MM.1S (cell line): ENCODE measurements around the gene NUDT1.

ENCODE experiments used
- DNase-seq: peaks from one replicate; pipeline ENCODE4 v3.0.0-alpha.2; 2015
- H2AFZ ChIP-seq: fragments of 300-600 bp; sonication (generic); 2 replicates; pipeline ENCODE4 v1.6.0; 2016; ENCODE audit warnings: antibody characterized with exemption, low read length
- H3F3A ChIP-seq: fragments of 300-600 bp; sonication (generic); 2 replicates; pipeline ENCODE4 v1.6.1; 2016; ENCODE audit warnings: mild to moderate bottlenecking, antibody characterized with exemption, low read length, moderate library complexity, mixed read lengths; ENCODE audit not compliant: insufficient read depth
- H3K27ac ChIP-seq: fragments of 300-600 bp; sonication (generic); 2 replicates; pipeline ENCODE4 v1.5.1; 2016; ENCODE audit warnings: mild to moderate bottlenecking, low read length
- H3K27me3 ChIP-seq: fragments of 300-600 bp; sonication (generic); replicated peaks from 2 replicates; pipeline ENCODE4 v1.6.0; 2016; ENCODE audit warnings: low read length; ENCODE audit not compliant: insufficient read depth
- H3K36me3 ChIP-seq: fragments of 300-600 bp; sonication (generic); replicated peaks from 2 replicates; pipeline ENCODE4 v1.6.1; 2016; ENCODE audit warnings: mild to moderate bottlenecking, low read length, mixed read lengths; ENCODE audit not compliant: insufficient read depth
- H3K4me1 ChIP-seq: fragments of 300-600 bp; sonication (generic); 2 replicates; pipeline ENCODE4 v1.6.1; 2016; ENCODE audit warnings: low read length, mixed read lengths
- H3K4me2 ChIP-seq: fragments of 300-600 bp; sonication (generic); 2 replicates; pipeline ENCODE4 v1.6.0; 2016; ENCODE audit warnings: low read depth, low read length
- H3K4me3 ChIP-seq: fragments of 300-600 bp; sonication (generic); 2 replicates; pipeline ENCODE4 v1.5.1; 2016; ENCODE audit warnings: low read length, mixed read lengths
- H3K79me2 ChIP-seq: fragments of 300-600 bp; sonication (generic); 2 replicates; pipeline ENCODE4 v1.6.1; 2016; ENCODE audit warnings: mixed run types, low read length, mixed read lengths
- H3K9ac ChIP-seq: fragments of 300-600 bp; sonication (generic); 2 replicates; pipeline ENCODE4 v1.6.1; 2016; ENCODE audit warnings: low read length, mixed read lengths
- H3K9me2 ChIP-seq: fragments of 300-600 bp; sonication (generic); replicated peaks from 2 replicates; pipeline ENCODE4 v1.6.1; 2016; ENCODE audit warnings: mild to moderate bottlenecking, low read length, mixed read lengths; ENCODE audit not compliant: insufficient read depth
- H3K9me3 ChIP-seq: fragments of 300-600 bp; sonication (generic); replicated peaks from 2 replicates; pipeline ENCODE4 v1.6.1; 2016; ENCODE audit warnings: mild to moderate bottlenecking, low read length, mixed read lengths; ENCODE audit not compliant: insufficient read depth
- H4K20me1 ChIP-seq: fragments of 300-600 bp; sonication (generic); 2 replicates; pipeline ENCODE4 v1.6.1; 2016; ENCODE audit warnings: mild to moderate bottlenecking, low read length, moderate library complexity, mixed read lengths; ENCODE audit not compliant: insufficient read depth
- CTCF ChIP-seq: fragments of 300-600 bp; sonication (generic); IDR thresholded peaks from 2 replicates; pipeline ENCODE4 v1.5.1; 2016; ENCODE audit warnings: antibody characterized with exemption, low read length, mixed read lengths
- EZH2 ChIP-seq: fragments of 300-600 bp; sonication (generic); optimal IDR thresholded peaks from 2 replicates; pipeline ENCODE3; 2017; ENCODE audit warnings: low read depth, mild to moderate bottlenecking, antibody characterized with exemption, low read length, mixed read lengths
- EZH2phosphoT487 ChIP-seq: fragments of 300-600 bp; sonication (generic); IDR thresholded peaks from 2 replicates; pipeline ENCODE4 v1.6.1; 2018; ENCODE audit warnings: antibody characterized with exemption, low read length

The NUDT1 gene

DNA sequence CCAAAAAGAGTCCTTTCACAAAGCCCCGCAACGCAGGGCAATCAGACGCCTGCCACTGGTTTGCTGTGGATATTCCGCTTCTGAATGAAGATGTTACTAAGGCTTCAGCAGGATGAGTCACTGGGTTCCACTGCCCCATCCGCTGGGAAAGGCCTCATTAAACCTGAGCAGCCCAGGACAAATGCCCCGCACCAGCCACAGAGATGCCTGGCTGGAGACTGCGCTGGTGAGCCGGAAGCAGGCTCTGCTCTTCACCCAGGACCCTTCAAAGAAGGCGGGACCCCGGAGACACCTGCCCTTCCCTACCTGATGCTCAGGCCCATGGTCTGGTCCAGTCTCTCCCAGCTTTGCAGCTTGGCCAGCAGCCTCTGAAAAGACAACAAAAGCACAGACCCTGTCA, 29.1 kb upstream of the NUDT1 start:
- no peaks in the 10 kb centered on the region for H3K9me2 ChIP-seq
- H3F3A ChIP-seq: no peaks in the 10 kb centered on the region
- no peaks in the 10 kb centered on the region for H3K79me2 ChIP-seq
- no peak overlapping the region for H3K27ac ChIP-seq
- H4K20me1 ChIP-seq: no peaks in the 10 kb centered on the region
- no peak overlapping the region for H3K9ac ChIP-seq
- H3K4me2 ChIP-seq: no peak overlapping the region
- H3K4me3 ChIP-seq: no peak overlapping the region
- no peak for DNase-seq
- TF ChIP-seq EZH2 (no peak), CTCF (no peak), EZH2phosphoT487 (no peak)
- no peak overlapping the region for H2AFZ ChIP-seq
- H3K4me1 ChIP-seq: no peaks in the 10 kb centered on the region
- H3K27me3 ChIP-seq: no peaks in the 10 kb centered on the region
- H3K9me3 ChIP-seq: no peaks in the 10 kb centered on the region
- no peaks in the 10 kb centered on the region for H3K36me3 ChIP-seq

DNA sequence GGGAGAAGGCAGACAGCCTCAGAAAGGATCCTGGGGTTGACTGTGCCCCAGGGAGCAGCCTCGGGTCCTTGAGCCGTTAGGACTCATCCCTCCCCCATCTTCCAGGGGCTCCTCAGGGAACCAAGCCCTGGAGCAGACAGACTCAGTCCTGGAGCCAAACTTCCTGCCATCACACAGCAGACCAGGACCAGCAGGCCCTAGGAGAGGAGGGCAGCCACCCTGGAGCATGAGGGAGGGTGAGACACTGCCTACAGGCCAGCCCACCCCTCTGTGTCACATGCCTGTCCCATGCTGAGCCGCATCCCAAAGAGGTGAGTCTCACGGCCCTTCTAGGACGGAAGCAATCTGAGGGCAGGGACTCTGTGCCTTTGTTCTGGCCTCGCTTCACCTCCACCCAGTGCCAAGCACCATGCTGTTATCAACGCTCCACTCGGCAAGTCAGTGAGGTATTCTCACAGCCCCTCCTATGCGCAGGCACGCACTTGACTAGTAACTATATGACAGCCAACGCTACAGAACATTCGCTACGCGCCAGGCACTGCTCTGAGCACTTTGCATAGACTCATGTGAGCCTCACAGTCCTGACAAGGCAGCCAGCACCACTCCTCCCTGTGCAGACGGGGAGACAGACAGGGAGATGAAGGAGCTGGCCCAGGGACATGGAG, 28.3 kb upstream of the NUDT1 start:
- H3K27ac ChIP-seq: no peak overlapping the region

DNA sequence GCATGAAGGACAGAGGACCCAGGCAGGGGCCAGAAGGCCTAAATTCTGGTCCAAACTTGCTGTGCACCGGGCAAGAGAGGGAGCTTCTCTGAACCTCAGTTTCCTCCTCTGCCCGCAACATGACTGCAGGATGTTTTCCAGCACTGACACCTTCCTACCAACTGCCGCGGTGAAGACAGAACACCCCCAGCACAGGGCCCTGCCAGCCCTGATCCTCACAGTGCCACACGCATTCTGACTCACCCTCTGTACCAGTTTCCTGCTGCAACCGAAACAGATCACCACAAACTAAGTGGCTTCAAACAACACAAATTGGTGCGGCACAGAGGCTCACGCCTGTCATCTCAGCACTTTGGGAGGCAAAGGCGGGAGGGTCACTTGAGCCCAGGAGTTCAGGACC, 27.4 kb upstream of the NUDT1 start:
- Histone ChIP-seq H3K4me1 (no peaks in the 10 kb centered on the region), H3F3A (no peaks in the 10 kb centered on the region), H3K4me3 (no peak overlapping the region), H3K36me3 (no peaks in the 10 kb centered on the region), H3K27me3 (no peaks in the 10 kb centered on the region), H4K20me1 (no peaks in the 10 kb centered on the region), H3K9ac (no peak overlapping the region), H3K9me3 (no peaks in the 10 kb centered on the region), H2AFZ (no peak overlapping the region), H3K9me2 (no peaks in the 10 kb centered on the region), H3K4me2 (no peak overlapping the region), H3K27ac (no peak overlapping the region), H3K79me2 (no peaks in the 10 kb centered on the region)
- TF ChIP-seq CTCF (no peak), EZH2phosphoT487 (no peak), EZH2 (no peak)
- no peak for DNase-seq

More for the DNA sequence above, 28.3 kb upstream of the NUDT1 start:
- H3K9me3 ChIP-seq: no peaks in the 10 kb centered on the region
- H3K4me1 ChIP-seq: no peaks in the 10 kb centered on the region
- DNase-seq: no peak
- no peak overlapping the region for H3K4me2 ChIP-seq
- H2AFZ ChIP-seq: no peak overlapping the region
- no peaks in the 10 kb centered on the region for H3K9me2 ChIP-seq
- H3K4me3 ChIP-seq: no peak overlapping the region
- H4K20me1 ChIP-seq: no peaks in the 10 kb centered on the region
- no peaks in the 10 kb centered on the region for H3K27me3 ChIP-seq
- no peaks in the 10 kb centered on the region for H3F3A ChIP-seq
- TF ChIP-seq EZH2 (no peak), CTCF (no peak), EZH2phosphoT487 (no peak)
- H3K9ac ChIP-seq: no peak overlapping the region
- no peaks in the 10 kb centered on the region for H3K36me3 ChIP-seq
- H3K79me2 ChIP-seq: no peaks in the 10 kb centered on the region
